ENCODE results near the gene ELOF1. TPM values are rescaled to one million over a fixed set of nuclear protein-coding genes. Genes with fewer than 3 reads are reported as not detected.
A peak's percentile ranks its signal among the peaks of the same experiment; 100 is the strongest.

The ELOF1 gene
- total RNA-seq, 1 donor from 2014 or later, result 28.9 TPM

DNA sequence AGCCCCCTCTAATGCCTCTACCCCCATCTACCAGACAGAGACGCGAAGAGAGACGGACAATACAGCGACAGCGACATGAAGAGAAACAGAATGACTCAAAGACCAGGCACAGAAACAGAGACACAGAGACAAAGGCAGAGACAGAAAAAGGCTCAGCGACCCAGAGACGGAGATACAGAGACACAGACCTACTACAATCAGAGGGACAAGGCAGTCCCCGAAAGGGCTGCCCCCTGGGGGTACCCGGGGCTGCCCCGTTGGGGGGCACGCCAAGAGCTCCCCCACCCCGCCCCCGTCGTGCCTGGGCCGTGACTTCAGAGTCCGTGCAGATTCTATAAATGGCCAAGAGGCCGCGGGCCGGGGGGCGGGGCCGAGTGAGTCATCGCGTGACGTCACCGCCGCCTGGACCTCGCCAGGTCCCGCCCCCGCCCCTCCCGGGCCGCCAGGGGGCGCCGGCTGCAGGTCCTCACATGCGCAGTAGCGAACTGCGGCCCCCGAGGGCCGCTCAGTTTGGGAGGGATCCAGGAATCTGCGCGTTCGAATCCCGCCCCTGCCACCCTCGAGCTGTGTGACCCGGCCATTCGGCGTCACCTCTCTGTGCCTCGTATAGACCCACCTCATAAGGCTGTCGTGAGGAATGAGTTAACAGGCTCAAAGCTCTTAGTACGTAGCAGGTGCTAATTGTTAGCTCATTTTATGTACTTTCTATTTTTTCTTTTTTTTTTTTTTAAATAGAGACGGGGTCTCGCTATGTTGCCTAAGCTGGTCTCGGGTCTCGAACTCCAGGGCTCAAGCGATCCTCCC is 23.0 kb downstream of the ELOF1 start:
- Histone ChIP-seq H3K4me3 (peak overlapping the region; percentile 37 to 55), H3K27me3 (no peaks in the 10 kb centered on the region), H3K9me3 (no peaks in the 10 kb centered on the region), H3K36me3 (peaks cover 0 to 2% of the 10 kb centered on the region in 2 donors), H3K4me1 (peaks cover 7 to 20% of the 10 kb centered on the region in 2 donors), H3K27ac (peak overlapping the region; percentile 95 to 97)
- intact Hi-C loops (cut with DNase I), result loop anchor here (5.0 to 10.0 kb wide), 3 partner anchors 664 to 1249 kb away; partner anchors contain the start of genes CARM1, MAN2B1 and WDR83
- TF ChIP-seq CTCF (IDR thresholded peaks at IDR 0.05), result peak; percentile 91 to 98 (median 93)
- DNase-seq (ENCODE audit: low spot score in 2 of 2), result peak; percentile 78 to 96

- Histone ChIP-seq H3K4me3 (peak overlapping the region in 1 of 2 donors; percentile 55), H3K27ac (peak overlapping the region; percentile 95 to 97), H3K36me3 (no peaks in the 10 kb centered on the region), H3K9me3 (no peaks in the 10 kb centered on the region), H3K27me3 (no peaks in the 10 kb centered on the region), H3K4me1 (peaks cover 7 to 17% of the 10 kb centered on the region in 2 donors)
- no peak for TF ChIP-seq CTCF (IDR thresholded peaks at IDR 0.05)
- peak in 1 of 2 donors; percentile 78 for DNase-seq (ENCODE audit: low spot score in 2 of 2)
- intact Hi-C loops (cut with DNase I), result loop anchor here (5.0 to 10.0 kb wide), 3 partner anchors 663 to 1250 kb away; partner anchors contain the start of genes CARM1, MAN2B1 and WDR83
Measured at GRCh38 chr19:11534948-11535347, 24.1 kb downstream of the ELOF1 start.

- H3K9me3 ChIP-seq, result no peaks in the 10 kb centered on the region
- DNase-seq (ENCODE audit: low spot score in 2 of 2), result no peak
- intact Hi-C loops (cut with DNase I), result loop anchor here (10.0 kb wide), 1 partner anchor 1250 kb away; no protein-coding TSS in a partner anchor
- no peak for TF ChIP-seq CTCF (IDR thresholded peaks at IDR 0.05)
- peak overlapping the region; percentile 95 to 97 for H3K27ac ChIP-seq
- H3K4me3 ChIP-seq, result no peak overlapping the region
- H3K27me3 ChIP-seq, result no peaks in the 10 kb centered on the region
- H3K36me3 ChIP-seq, result no peaks in the 10 kb centered on the region
- peaks cover 7 to 17% of the 10 kb centered on the region in 2 donors for H3K4me1 ChIP-seq
Measured at GRCh38 chr19:11534538-11534937, 24.5 kb downstream of the ELOF1 start.

DNA sequence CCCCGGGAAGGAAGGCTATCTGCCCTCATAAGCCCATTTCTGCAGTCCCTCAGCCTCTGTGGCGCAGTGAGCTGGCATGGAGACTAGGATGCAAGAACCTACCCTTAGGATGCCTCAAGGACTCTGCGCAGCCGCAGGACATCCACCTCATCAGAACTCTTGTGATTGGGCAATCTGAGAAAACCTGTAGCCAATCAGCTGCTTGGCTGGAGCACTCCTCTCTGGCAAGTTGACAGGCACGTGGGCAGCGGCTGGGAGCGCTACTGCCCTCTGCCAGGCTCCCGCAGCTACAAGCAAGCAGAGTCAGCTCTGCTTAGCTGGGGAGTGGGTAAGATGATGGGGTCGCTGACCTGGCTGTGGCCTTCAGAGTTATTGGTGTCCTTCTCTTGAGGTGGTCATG is 28.6 kb downstream of the ELOF1 start:
- peak in 1 of 2 donors; percentile 83 for DNase-seq (ENCODE audit: low spot score in 2 of 2)
- no peaks in the 10 kb centered on the region for H3K27me3 ChIP-seq
- H3K36me3 ChIP-seq, result no peaks in the 10 kb centered on the region
- peaks cover 8 to 22% of the 10 kb centered on the region in 2 donors for H3K4me1 ChIP-seq
- H3K4me3 ChIP-seq, result no peak overlapping the region
- intact Hi-C loops (cut with DNase I), result loop anchor here (10.0 kb wide), 1 partner anchor 1254 kb away; no protein-coding TSS in a partner anchor
- peak overlapping the region; percentile 92 to 94 for H3K27ac ChIP-seq
- H3K9me3 ChIP-seq, result no peaks in the 10 kb centered on the region
- TF ChIP-seq CTCF (IDR thresholded peaks at IDR 0.05), result peak in 1 of 3 experiments; percentile 37

DNA sequence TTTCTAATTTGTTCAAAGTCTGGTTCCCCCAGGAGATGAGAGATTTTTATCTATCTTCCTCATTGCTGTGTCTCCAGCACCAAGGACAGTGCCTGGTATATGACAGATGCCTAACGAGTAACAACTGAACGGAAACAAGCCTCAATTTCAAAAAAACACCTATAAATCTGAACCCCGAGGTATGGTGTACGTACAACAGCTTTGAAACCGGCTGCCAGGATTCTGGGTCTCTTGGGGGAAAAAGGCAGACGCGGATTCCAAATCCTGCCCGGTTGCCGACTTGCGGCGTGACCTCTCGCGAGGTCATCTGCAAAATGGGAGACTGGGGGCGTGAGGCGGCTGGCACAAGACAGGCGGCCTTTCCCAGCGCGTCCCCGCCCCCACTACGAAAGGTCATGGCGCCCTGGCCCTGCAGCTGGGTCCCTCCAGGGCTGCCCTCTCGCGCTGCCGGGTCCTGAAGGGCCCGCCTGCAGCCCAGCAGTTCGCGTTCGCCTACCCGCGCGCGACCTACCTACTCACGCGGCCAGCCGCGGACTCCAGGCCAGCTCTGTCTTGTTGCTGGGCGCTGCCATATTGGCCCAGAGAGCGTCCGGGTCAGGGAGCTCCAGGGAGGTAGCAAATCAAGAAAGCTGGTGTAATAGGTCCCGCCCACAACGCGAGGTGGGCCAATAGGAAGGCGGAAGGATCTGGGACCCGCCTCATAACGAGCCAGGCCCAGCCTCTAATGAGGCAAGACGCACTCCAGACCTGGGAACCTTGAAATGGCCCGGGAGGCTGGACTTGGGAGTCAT is 30.3 kb downstream of the ELOF1 start, which contains the start of gene ECSIT:
Gene ECSIT, minus strand, starts transcription at position 584 of the 791 bp plus-strand sequence. CDS start 9,964 bp downstream, outside the sequence.
- Histone ChIP-seq H3K27ac (peak within 1 kb of the TSS; percentile 92 to 94), H3K4me1 (peaks cover 6 to 12% of the 10 kb centered on the region in 2 donors), H3K4me3 (peak within 1 kb of the TSS; percentile 57 to 73), H3K36me3 (no peaks in the 10 kb centered on the region), H3K9me3 (no peaks in the 10 kb centered on the region), H3K27me3 (no peaks in the 10 kb centered on the region)
- peak in 1 of 3 experiments; percentile 16 for TF ChIP-seq CTCF (IDR thresholded peaks at IDR 0.05)
- peak; percentile 94 to 100 for DNase-seq (ENCODE audit: low spot score in 2 of 2)
- intact Hi-C loops (cut with DNase I), result loop anchor here (1.0 kb wide), 2 partner anchors 23 to 31 kb away; partner anchors contain the start of genes ELOF1 and ZNF653

Data from ascending aorta (tissue), 2 donors.